IMR-90 (cell line): ENCODE results near the gene DYRK1A. TPM values are rescaled to one million over a fixed set of nuclear protein-coding genes. Genes with fewer than 3 reads are reported as not detected.

Source experiments
- ATAC-seq: fragments of 200-7000 bp; cut with Tn5 transposase; 2 replicates; pipeline ENCODE4 v1.9.1; 2020; ENCODE audit warnings: low read depth, mild to moderate bottlenecking, moderate library complexity
- BruUV-seq: library from RNA; stranded (reverse); fragments of 400-500 nt; replicated peaks from 2 replicates; lab custom pipeline; 2021; lab: Mats Ljungman, UMichigan
- CTCF ChIA-PET: fragments of 300-600 bp; formaldehyde crosslinking; extraction: SDS; loops from one replicate; lab custom pipeline; 2021; ENCODE audit warnings: antibody characterized with exemption; lab: Yijun Ruan, JAX
- POLR2A ChIA-PET: fragments of 300-600 bp; sonication (Branson Sonifier 250); formaldehyde crosslinking; loops from one replicate; lab custom pipeline; 2022; ENCODE audit warnings: antibody characterized with exemption; ENCODE audit not compliant: unreplicated experiment; lab: Charles Lee
- DNase-seq: peaks from one replicate; pipeline ENCODE4 v3.0.0; 2013
- H2AFZ ChIP-seq: replicated peaks from 2 replicates; pipeline ENCODE3; 2013; ENCODE audit warnings: low read length, mild to moderate bottlenecking; ENCODE audit not compliant: poor library complexity
- H2AK5ac ChIP-seq: 2 replicates; pipeline ENCODE4 v1.6.1; 2013; ENCODE audit warnings: low read depth, low read length, inconsistent platforms
- H2AK9ac ChIP-seq: replicated peaks from 2 replicates; pipeline ENCODE3; 2013; ENCODE audit warnings: mild to moderate bottlenecking, low read depth, low read length, moderate library complexity; ENCODE audit not compliant: poor library complexity
- H2BK120ac ChIP-seq: 2 replicates; pipeline ENCODE4 v1.6.1; 2013; ENCODE audit warnings: low read depth, low read length, inconsistent platforms
- H2BK15ac ChIP-seq: 3 replicates; pipeline ENCODE4 v1.6.1; 2013; ENCODE audit warnings: low read depth, low read length, inconsistent platforms
- H2BK20ac ChIP-seq: 2 replicates; pipeline ENCODE4 v1.6.1; 2013; ENCODE audit warnings: low read depth, mild to moderate bottlenecking, inconsistent platforms, low read length, moderate library complexity
- H2BK5ac ChIP-seq: 2 replicates; pipeline ENCODE4 v1.6.1; 2013; ENCODE audit warnings: mild to moderate bottlenecking, low read depth, low read length, inconsistent platforms; ENCODE audit not compliant: poor library complexity, severe bottlenecking
- H3K14ac ChIP-seq: replicated peaks from 2 replicates; pipeline ENCODE4 v1.6.1; 2013; ENCODE audit warnings: low read depth, low read length, inconsistent platforms
- H3K18ac ChIP-seq: 2 replicates; pipeline ENCODE4 v1.6.1; 2013; ENCODE audit warnings: low read depth, low read length, control low read depth
- H3K23ac ChIP-seq: 2 replicates; pipeline ENCODE4 v1.6.1; 2013; ENCODE audit warnings: low read depth, low read length, inconsistent platforms
- H3K27ac ChIP-seq: 2 replicates; pipeline ENCODE4 v1.5.1; 2013; ENCODE audit warnings: mild to moderate bottlenecking, control low read depth, low read length; ENCODE audit not compliant: insufficient read depth
- H3K27me3 ChIP-seq: 2 replicates; pipeline ENCODE4 v1.6.1; 2013; ENCODE audit warnings: low read length; ENCODE audit not compliant: control insufficient read depth, insufficient read depth
- H3K36me3 ChIP-seq: 2 replicates; pipeline ENCODE4 v1.6.1; 2013; ENCODE audit warnings: low read length, mixed read lengths; ENCODE audit not compliant: control insufficient read depth, insufficient read depth
- H3K4ac ChIP-seq: 2 replicates; pipeline ENCODE4 v1.6.1; 2013; ENCODE audit warnings: low read depth, low read length, inconsistent platforms
- H3K4me1 ChIP-seq: 2 replicates; pipeline ENCODE4 v1.6.1; 2013; ENCODE audit warnings: low read length, mixed read lengths; ENCODE audit not compliant: control insufficient read depth, insufficient read depth
- H3K4me2 ChIP-seq: 2 replicates; pipeline ENCODE4 v1.6.1; 2013; ENCODE audit warnings: low read depth, mild to moderate bottlenecking, control low read depth, low read length, moderate library complexity
- H3K4me3 ChIP-seq: 2 replicates; pipeline ENCODE4 v1.5.1; 2013; ENCODE audit warnings: low read depth, mild to moderate bottlenecking, control low read depth, low read length, moderate library complexity; ENCODE audit not compliant: insufficient read depth
- H3K56ac ChIP-seq: 2 replicates; pipeline ENCODE4 v1.6.1; 2013; ENCODE audit warnings: low read length, inconsistent platforms; ENCODE audit not compliant: insufficient read depth; ENCODE audit errors: extremely low read depth
- H3K79me1 ChIP-seq, 2 experiments: 2 replicates each; pipeline ENCODE4 v1.6.1; 2013; ENCODE audit warnings: low read length in 2 of 2, inconsistent platforms in 1 of 2, low read depth in 1 of 2
- H3K9ac ChIP-seq: 2 replicates; pipeline ENCODE4 v1.6.1; 2013; ENCODE audit warnings: low read depth, low read length, control low read depth
- H3K9me1 ChIP-seq: 2 replicates; pipeline ENCODE4 v1.6.1; 2013; ENCODE audit warnings: low read length, inconsistent platforms; ENCODE audit not compliant: insufficient read depth
- H3K9me3 ChIP-seq: 2 replicates; pipeline ENCODE4 v1.6.1; 2013; ENCODE audit warnings: low read length; ENCODE audit not compliant: control insufficient read depth, insufficient read depth
- H4K20me1 ChIP-seq: 2 replicates; pipeline ENCODE4 v1.6.1; 2013; ENCODE audit warnings: low read length, inconsistent platforms; ENCODE audit not compliant: insufficient read depth
- H4K5ac ChIP-seq: 2 replicates; pipeline ENCODE4 v1.6.1; 2013; ENCODE audit warnings: mild to moderate bottlenecking, low read depth, low read length, control low read depth
- H4K8ac ChIP-seq, 2 experiments: 2 replicates each; pipeline ENCODE4 v1.6.1; 2013; ENCODE audit warnings: low read depth in 2 of 2, low read length in 2 of 2, control low read depth in 1 of 2, inconsistent platforms in 1 of 2
- H4K91ac ChIP-seq: 2 replicates; pipeline ENCODE4 v1.6.1; 2013; ENCODE audit warnings: low read depth, low read length, inconsistent platforms; ENCODE audit not compliant: insufficient read depth
- BHLHE40 ChIP-seq: fragments of 150-350 bp; IDR thresholded peaks from 2 replicates; pipeline ENCODE4 v1.6.1; 2016; ENCODE audit warnings: mild to moderate bottlenecking, low read depth, low read length
- CEBPB ChIP-seq: IDR thresholded peaks from 2 replicates; pipeline ENCODE4 v1.6.1; 2012; ENCODE audit warnings: low read depth, low read length, improper control_type of control experiment
- FOS ChIP-seq: fragments of 150-350 bp; IDR thresholded peaks from 2 replicates; pipeline ENCODE4 v1.6.1; 2016; ENCODE audit warnings: low read depth, low read length
- MAFK ChIP-seq: IDR thresholded peaks from 2 replicates; pipeline ENCODE4 v1.6.1; 2012; ENCODE audit warnings: low read depth, low read length, improper control_type of control experiment
- MAZ ChIP-seq: IDR thresholded peaks from 2 replicates; pipeline ENCODE4 v1.6.1; 2012; ENCODE audit warnings: low read depth, mild to moderate bottlenecking, low read length, improper control_type of control experiment, moderate library complexity, borderline replicate concordance
- NFE2L2 ChIP-seq: fragments of 150-350 bp; IDR thresholded peaks from 2 replicates; pipeline ENCODE4 v1.6.1; 2016; ENCODE audit warnings: low read depth, mild to moderate bottlenecking, low read length
- USF2 ChIP-seq: fragments of 150-350 bp; IDR thresholded peaks from 2 replicates; pipeline ENCODE4 v1.6.1; 2017; ENCODE audit warnings: mild to moderate bottlenecking, antibody characterized with exemption, low read length, low read depth
- WGBS, 2 experiments: methylation state at CpG; one replicate each; pipeline versions ENCODE4 v1.1.5 to v1.1.7; 2013; ENCODE audit warnings: missing lambda C conversion rate in 2 of 2; ENCODE audit not compliant: insufficient read length in 1 of 2; ENCODE audit errors: extremely low coverage in 2 of 2; 5-methylcytosine and 5-hydroxymethylcytosine counted together
- dilution Hi-C: fragments of 300-500 bp; cut with HindIII; formaldehyde crosslinking; loops from one replicate; pipeline ENCODE4 v1.14.3; 2018; ENCODE audit warnings: low sequenced_read_pairs; ENCODE audit not compliant: unreplicated experiment
- in situ Hi-C: fragments of 300-500 bp; cut with MboI; formaldehyde crosslinking; loops from 3 replicates; pipeline ENCODE4 v1.14.3; 2019; ENCODE audit warnings: low sequenced_read_pairs, inconsistent platforms, mixed read lengths
- intact Hi-C: fragments of 100-400 bp; cut with micrococcal nuclease; formaldehyde crosslinking; loops from 2 replicates; pipeline ENCODE4 v1.10.0; 2022
- polyA plus RNA-seq, 3 experiments: library from polyadenylated mRNA; depleted of rRNA; stranded (reverse); fragments of >200 nt; gene quantifications; 2 replicates each; pipeline ENCODE4 v1.2.3, GENCODE V29; 2012; ENCODE audit warnings: low replicate concordance in 1 of 3
- total RNA-seq: library from RNA; depleted of rRNA; stranded (reverse); fragments of >200 nt; gene quantifications from 2 replicates; pipeline ENCODE4 v1.2.3, GENCODE V29; 2012

DYRK1A gene
- total and polyA plus RNA-seq, 2 of the 4 experiments (the other 2 are of a cell fraction), result 18.6 to 50.5 TPM

DNA sequence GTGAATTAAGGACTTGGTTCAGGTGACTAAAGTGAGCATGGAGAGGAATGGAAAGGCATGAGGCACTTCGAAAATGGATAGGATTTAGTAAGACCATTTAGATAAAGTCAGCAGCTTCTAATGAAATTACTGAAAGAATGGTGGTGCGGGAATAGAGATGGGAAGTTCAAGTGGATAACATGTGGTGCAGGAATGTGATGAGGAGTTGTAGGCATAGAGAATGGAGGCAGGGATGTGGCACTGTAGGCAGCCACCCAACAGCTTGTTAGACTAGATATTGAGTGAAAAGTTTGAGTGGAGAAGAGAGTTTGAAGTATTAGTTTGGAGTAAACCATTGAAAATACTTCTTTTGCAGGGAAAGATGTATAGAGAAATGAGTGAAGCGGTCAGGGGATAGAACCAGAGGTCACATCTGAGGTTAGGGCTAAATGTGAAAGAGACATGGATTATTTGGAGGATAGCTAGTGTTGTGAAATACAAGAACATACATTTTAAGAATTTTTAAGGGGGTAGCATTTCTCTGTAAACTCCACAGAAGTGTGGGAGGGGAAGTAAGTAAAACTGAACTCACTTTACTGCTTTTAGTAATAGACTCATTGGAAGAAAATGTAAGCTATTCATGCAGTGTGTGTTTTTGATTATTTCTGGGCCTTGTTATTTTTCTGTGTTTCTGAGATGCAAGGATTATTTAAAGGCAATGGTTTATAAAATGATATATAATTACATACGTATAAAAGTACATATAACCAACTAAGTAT, 46.2 kb downstream of the DYRK1A start:
- peaks cover 20 to 70% of the 10 kb centered on the region in 2 experiments; a peak in 3 of 4 replicates for H3K79me1 ChIP-seq
- intact Hi-C loops, result loop anchor here (5.0 kb wide), 1 partner anchor 40 kb away; no protein-coding TSS in a partner anchor

More for the DNA sequence above, 46.2 kb downstream of the DYRK1A start:
- CTCF ChIA-PET, result no interaction called here
- WGBS, 2 experiments, result 56% methylated on average over 2 of the region's 4 CpGs; no CpG with 5 or more reads in 1 of the 2 experiments
- dilution Hi-C loops (no loop called here), in situ Hi-C loops (no loop called here)
- Histone ChIP-seq H3K14ac (peak overlapping the region; percentile 47), H3K4ac (peak overlapping the region; percentile 44; the same call in 1 of the 2 replicates), H2AFZ (no peak overlapping the region), H2AK9ac (peak overlapping the region; percentile 76), H2BK5ac (peak overlapping the region; percentile 95), H3K27me3 (no peaks in the 10 kb centered on the region), H4K91ac (peak overlapping the region; percentile 57), H3K23ac (peak overlapping the region; percentile 83), H4K20me1 (peaks cover 75% of the 10 kb centered on the region), H3K9me1 (peaks cover 17% of the 10 kb centered on the region), H3K9me3 (no peaks in the 10 kb centered on the region), H2BK20ac (peak overlapping the region; percentile 62), H3K27ac (peak overlapping the region; percentile 68; the same call in 1 of the 2 replicates), H3K18ac (peak overlapping the region; percentile 21; the same call in 1 of the 2 replicates), H2BK15ac (0 out of 3 replicates have a peak overlapping the region, but pooled peaks have one; percentile 29), H3K4me2 (peak overlapping the region; percentile 71), H3K9ac (no peak overlapping the region), H3K4me3 (no peak overlapping the region), H4K5ac (peak overlapping the region; percentile 4; the same call in 1 of the 2 replicates), H2AK5ac (peak overlapping the region; percentile 54; the same call in 1 of the 2 replicates), H4K8ac (peak overlapping the region in 1 of 2 experiments; percentile 85; a peak in 2 of 4 replicates), H3K36me3 (no peaks in the 10 kb centered on the region), H2BK120ac (peak overlapping the region; percentile 70), H3K56ac (no peak overlapping the region), H3K4me1 (peaks cover 22% of the 10 kb centered on the region)
- POLR2A ChIA-PET, result interaction anchor here (0.6 kb wide), 1 partner anchor 24 kb away, joined by 4 read pairs; no protein-coding TSS in a partner anchor
- ATAC-seq (peak; percentile 85), DNase-seq (peak; percentile 75)
- TF ChIP-seq MAFK (no peak), CEBPB (peak; percentile 81), BHLHE40 (no peak), FOS (no peak), NFE2L2 (no peak), USF2 (no peak), MAZ (no peak)
- no TSS peak for BruUV-seq
